ENCODE results near the gene GGACT. TPM values are rescaled to one million over a fixed set of nuclear protein-coding genes. Genes with fewer than 3 reads are reported as not detected.

GGACT gene
- total RNA-seq, 1 experiment from 2014 or later = 1.8 TPM

DNA sequence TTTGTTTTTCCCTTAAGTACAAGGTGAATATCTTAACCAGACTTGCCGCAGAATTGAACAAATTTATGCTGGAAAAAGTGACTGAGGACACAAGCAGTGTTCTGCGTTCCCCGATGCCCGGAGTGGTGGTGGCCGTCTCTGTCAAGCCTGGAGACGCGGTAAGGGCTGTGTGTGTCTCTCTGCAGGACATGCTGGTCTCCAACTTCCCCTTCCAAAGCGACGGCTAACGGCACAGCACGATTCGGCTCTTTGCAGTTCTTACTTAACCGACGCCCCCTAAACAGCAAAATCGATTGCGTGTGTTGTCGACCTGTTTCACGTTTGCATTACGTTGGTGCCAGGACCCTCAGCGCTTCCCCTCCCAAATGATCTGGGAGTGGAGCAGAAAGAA is 73.2 kb downstream of the GGACT start:
- no peak for DNase-seq (ENCODE audit: low read depth in 1 of 2, low spot score in 2 of 2)
- H3K9me3 ChIP-seq (replicated peaks) = no peaks in the 10 kb centered on the region
- H3K27ac ChIP-seq = no peak overlapping the region
- H3K36me3 ChIP-seq = no peaks in the 10 kb centered on the region
- no peaks in the 10 kb centered on the region for H3K27me3 ChIP-seq (replicated peaks)
- no peak overlapping the region for H3K4me3 ChIP-seq
- H3K4me1 ChIP-seq (replicated peaks) = peaks cover 13% of the 10 kb centered on the region

DNA sequence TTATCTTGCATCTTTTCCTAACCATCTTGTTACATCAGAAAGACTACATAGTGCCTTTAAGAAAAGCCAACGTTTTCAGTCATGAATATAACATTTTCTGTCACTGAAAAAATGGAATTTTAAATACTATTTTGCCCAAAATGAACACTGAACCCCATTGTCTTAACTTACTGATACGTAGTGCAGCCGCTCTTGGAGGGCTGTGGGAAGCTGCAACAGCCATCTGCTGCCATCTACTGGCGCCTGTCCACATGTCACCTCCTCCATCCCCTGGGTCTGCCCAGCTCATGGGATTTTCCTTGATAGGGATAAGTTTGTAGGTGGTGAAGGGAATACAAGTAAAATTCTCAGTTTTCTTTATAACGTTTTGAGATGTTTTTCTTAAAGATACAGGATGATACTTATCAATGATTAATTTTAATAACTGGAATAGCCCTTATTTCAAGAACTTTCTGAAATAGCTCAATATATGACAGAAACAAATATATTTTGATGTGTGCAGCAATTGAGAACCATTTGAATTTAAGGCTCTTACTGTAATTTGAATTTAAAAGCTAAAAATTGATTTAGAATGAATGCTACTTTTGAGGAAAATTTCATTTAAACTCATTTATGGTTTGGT is 73.7 kb downstream of the GGACT start:
- Histone ChIP-seq H3K27me3 (replicated peaks) (no peaks in the 10 kb centered on the region), H3K4me1 (replicated peaks) (peaks cover 13% of the 10 kb centered on the region), H3K4me3 (no peak overlapping the region), H3K27ac (no peak overlapping the region), H3K36me3 (no peaks in the 10 kb centered on the region), H3K9me3 (replicated peaks) (no peaks in the 10 kb centered on the region)
- peak; percentile 51 to 59 for DNase-seq (ENCODE audit: low read depth in 1 of 2, low spot score in 2 of 2)

DNA sequence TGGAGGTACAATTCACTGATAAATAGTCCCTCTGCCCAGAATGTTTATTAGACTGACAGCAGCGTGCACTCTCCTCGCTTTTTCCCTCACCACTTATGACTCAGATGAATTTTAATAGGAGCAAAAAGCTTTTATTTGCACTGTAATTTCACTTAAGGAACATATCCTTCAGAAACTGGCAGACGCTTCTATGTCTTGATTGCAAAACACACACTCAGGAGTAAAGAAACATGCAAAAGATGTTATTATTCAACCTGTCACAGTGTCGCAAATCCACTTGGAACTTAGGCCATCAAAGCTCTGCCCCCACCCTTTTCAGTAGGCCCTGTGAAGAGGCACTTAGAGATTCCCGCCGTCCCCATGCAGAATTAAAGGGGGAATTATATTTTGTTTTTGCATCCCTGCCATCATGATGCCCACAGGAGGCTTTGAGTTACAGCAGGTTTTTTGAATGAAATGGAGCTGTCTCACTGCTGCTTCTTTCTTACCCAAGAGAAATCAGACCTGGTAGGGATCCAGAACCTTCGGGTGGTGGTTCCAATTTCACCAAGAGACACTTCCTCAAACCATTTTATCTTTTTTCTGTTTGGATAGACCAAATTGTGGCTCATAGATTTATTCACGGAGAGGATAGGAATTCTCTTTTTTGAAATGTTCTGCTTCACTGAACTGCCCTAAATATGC is 74.5 kb downstream of the GGACT start:
- H3K27ac ChIP-seq = no peak overlapping the region
- peaks cover 13% of the 10 kb centered on the region for H3K4me1 ChIP-seq (replicated peaks)
- DNase-seq (ENCODE audit: low read depth in 1 of 2, low spot score in 2 of 2) = no peak
- H3K9me3 ChIP-seq (replicated peaks) = no peaks in the 10 kb centered on the region
- no peaks in the 10 kb centered on the region for H3K36me3 ChIP-seq
- no peak overlapping the region for H3K4me3 ChIP-seq
- H3K27me3 ChIP-seq (replicated peaks) = no peaks in the 10 kb centered on the region

DNA sequence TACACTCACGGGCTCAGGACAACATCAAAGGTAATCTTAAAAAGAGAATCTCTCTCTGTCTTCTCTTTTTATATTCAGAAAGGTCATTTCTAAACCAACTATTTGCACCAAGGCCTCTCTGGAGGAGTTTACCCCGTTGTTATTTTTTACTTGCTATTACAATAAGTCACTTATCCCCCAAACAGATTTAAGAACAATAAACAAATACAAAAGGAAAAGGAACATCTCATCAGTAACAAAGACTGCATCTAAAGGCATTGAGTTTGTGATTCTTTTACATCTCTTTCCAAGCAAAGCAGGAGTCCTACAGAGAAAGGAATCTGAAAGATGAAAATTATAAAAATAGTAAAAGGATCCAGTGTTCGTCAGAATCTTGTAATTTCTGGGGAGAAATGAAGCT is 75.4 kb downstream of the GGACT start:
- H3K4me3 ChIP-seq = no peak overlapping the region
- DNase-seq (ENCODE audit: low read depth in 1 of 2, low spot score in 2 of 2) = no peak
- no peaks in the 10 kb centered on the region for H3K9me3 ChIP-seq (replicated peaks)
- H3K36me3 ChIP-seq = no peaks in the 10 kb centered on the region
- H3K27ac ChIP-seq = no peak overlapping the region
- H3K4me1 ChIP-seq (replicated peaks) = peaks cover 13% of the 10 kb centered on the region
- no peaks in the 10 kb centered on the region for H3K27me3 ChIP-seq (replicated peaks)

DNA sequence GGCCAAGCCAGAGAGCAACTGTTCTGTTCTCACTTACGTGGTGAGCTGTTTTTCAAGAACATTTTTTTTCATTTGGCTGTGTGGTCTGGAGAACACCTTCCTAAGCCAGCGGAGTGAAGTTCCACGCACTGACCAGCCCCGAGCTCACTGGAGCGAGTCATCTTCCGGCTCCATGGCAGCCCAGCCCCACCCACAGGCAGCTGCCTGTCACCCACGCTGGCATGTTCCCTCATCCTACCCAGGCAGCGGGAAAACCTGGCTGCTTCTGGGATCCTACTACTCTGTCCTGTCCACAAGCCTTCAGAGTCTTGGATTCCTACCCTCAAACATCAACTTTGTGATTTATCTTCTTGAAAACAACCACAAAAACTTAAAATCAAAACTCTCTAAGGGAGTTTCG is 76.2 kb downstream of the GGACT start:
- peak; percentile 3 to 55 for DNase-seq (ENCODE audit: low read depth in 1 of 2, low spot score in 2 of 2)
- H3K4me3 ChIP-seq = no peak overlapping the region
- H3K27me3 ChIP-seq (replicated peaks) = no peaks in the 10 kb centered on the region
- no peaks in the 10 kb centered on the region for H3K9me3 ChIP-seq (replicated peaks)
- H3K4me1 ChIP-seq (replicated peaks) = peaks cover 13% of the 10 kb centered on the region
- H3K27ac ChIP-seq = no peak overlapping the region
- no peaks in the 10 kb centered on the region for H3K36me3 ChIP-seq

DNA sequence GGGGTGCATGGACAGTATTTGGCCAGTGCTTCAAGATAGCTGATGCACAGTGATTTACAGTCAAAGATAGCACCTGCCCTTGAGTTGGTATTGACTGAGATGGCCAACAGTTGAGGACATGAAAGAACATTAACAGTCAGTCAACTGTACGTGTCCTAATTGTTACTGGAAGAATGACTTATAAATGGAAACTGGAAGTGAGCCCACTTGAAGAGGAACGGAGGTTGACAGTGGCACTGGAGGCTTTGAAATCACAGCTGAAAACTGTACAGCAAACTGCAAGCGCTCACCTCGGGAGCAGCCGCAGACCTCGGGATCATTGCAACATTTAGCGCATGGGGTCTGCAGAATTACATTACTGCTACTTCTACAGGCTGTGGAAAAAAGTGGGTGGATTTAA is 77.1 kb downstream of the GGACT start:
- Histone ChIP-seq H3K4me1 (replicated peaks) (peaks cover 13% of the 10 kb centered on the region), H3K9me3 (replicated peaks) (no peaks in the 10 kb centered on the region), H3K4me3 (no peak overlapping the region), H3K36me3 (no peaks in the 10 kb centered on the region), H3K27ac (no peak overlapping the region), H3K27me3 (replicated peaks) (no peaks in the 10 kb centered on the region)
- no peak for DNase-seq (ENCODE audit: low read depth in 1 of 2, low spot score in 2 of 2)

DNA sequence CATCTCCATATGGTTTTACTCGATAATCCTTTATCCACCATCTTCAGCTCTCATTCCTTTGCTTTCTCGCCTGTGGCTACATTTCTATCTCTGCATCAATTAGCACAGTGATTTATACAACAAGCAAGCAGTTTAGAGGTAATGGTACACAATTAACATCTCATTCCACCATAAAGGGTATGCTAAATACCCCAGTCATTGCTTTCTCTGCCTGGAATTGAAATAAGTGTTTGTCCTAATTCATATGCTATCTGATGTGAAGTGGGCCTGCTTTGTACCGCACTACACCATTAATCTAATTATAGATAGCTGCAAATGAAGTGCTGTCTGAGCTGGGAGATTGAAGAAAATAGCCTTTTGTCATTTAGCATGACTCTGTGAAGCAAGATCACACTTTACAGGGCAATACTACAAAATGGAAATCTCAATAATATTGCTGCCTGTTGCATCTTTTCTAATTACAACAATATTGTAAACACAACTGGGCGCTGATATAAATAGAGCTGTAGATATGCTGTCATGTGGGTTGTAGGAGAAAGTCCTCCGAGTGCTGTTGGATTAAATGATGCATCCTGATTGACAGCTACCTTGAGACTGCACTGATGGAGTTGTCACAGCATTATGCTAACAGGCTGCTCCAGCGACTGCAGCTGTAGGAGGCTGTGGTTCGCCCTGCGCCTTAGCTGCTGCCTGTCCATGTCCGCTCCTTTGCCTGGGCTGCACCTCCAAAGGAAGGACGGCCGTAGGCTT is 78.2 kb downstream of the GGACT start:
- DNase-seq (ENCODE audit: low read depth in 1 of 2, low spot score in 2 of 2) = no peak
- H3K9me3 ChIP-seq (replicated peaks) = no peaks in the 10 kb centered on the region
- H3K27me3 ChIP-seq (replicated peaks) = no peaks in the 10 kb centered on the region
- peaks cover 13% of the 10 kb centered on the region for H3K4me1 ChIP-seq (replicated peaks)
- no peak overlapping the region for H3K4me3 ChIP-seq
- H3K27ac ChIP-seq = no peak overlapping the region
- H3K36me3 ChIP-seq = no peaks in the 10 kb centered on the region

DNA sequence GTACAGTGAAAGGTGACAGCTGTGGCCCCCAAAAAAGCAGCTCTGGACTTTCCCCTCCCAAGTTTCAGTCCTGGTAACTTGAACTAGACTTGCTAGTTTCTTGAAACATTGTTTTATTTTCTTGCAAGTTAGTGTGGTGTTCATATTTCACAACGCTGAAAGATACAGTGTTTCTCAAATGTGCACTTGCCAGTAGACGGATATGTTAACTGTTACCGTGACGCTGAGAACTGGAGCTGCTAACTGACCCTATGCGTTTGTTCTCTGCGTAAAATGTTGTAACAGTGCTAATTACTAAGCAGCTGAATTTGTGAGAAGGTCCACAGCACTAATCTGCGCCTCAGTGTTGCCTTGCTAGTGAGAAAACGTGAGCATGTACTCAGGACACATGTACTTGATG is 79.6 kb downstream of the GGACT start:
- Histone ChIP-seq H3K4me3 (no peak overlapping the region), H3K9me3 (replicated peaks) (no peaks in the 10 kb centered on the region), H3K4me1 (replicated peaks) (peaks cover 10% of the 10 kb centered on the region), H3K27ac (no peak overlapping the region), H3K36me3 (no peaks in the 10 kb centered on the region), H3K27me3 (replicated peaks) (no peaks in the 10 kb centered on the region)
- no peak for DNase-seq (ENCODE audit: low read depth in 1 of 2, low spot score in 2 of 2)

DNA sequence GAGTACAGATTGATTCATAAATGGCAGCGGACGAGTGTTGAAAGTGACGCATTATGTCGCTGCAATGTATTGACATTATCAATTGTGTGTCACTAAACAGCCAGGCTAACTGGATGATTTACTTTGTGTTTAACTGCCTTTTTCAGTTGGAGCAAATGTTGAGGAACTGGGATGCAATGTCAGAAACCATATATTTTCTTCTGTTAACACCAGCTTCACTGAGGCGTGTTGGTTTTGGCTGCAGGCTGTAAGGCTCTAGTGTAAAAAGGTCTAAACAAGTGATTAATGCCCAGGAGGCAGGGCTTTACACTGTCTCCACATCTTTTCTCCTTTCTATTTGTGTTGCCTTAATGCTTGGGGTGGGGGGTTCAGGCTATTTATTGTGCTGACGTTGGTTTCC is 80.1 kb downstream of the GGACT start:
- no peaks in the 10 kb centered on the region for H3K9me3 ChIP-seq (replicated peaks)
- DNase-seq (ENCODE audit: low read depth in 1 of 2, low spot score in 2 of 2) = no peak

DNA sequence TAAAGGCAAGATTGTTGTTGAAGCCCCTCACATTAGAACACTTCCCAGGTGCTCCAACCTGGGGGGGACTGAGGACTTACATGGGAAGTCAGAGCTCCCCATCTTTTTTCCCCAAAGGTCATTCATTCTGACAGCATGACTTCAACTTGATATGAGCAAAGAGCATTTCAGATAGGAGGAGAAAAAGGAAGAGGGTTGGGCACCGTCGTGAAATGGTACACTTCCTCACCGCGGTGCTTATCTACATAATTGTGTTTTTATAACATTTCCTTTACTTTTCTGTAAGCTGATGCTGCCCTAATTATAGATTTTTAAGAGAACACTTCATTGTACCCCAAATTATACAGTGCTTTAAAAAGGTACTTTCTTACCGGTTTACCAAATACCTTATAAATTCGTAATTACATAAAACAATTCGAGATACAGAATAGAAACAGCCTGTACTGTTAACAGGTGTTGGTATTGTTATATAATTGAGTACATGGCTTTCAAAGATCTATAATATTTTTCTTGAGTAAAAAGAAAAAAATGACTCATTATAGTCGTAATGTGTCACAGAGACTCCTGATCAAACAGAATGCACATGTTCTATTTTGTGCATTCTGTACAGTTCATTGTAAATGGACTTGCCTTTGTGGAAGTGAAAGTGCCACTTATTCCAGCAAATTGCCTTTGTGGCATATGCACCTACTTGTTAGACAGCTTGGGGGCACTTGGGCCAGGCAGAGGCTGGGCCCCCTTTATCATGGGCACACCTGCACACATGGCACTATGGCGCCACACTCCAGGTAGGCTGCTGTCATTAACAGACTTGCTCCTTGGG is 81.8 kb downstream of the GGACT start:
- Histone ChIP-seq H3K9me3 (replicated peaks) (no peaks in the 10 kb centered on the region), H3K36me3 (no peaks in the 10 kb centered on the region), H3K27ac (no peak overlapping the region), H3K27me3 (replicated peaks) (no peaks in the 10 kb centered on the region), H3K4me3 (no peak overlapping the region), H3K4me1 (replicated peaks) (no peaks in the 10 kb centered on the region)
- DNase-seq (ENCODE audit: low read depth in 1 of 2, low spot score in 2 of 2) = no peak

More for the DNA sequence above, 80.1 kb downstream of the GGACT start:
- Histone ChIP-seq H3K36me3 (no peaks in the 10 kb centered on the region), H3K27me3 (replicated peaks) (no peaks in the 10 kb centered on the region), H3K27ac (no peak overlapping the region), H3K4me1 (replicated peaks) (peaks cover 10% of the 10 kb centered on the region), H3K4me3 (no peak overlapping the region)

DNA sequence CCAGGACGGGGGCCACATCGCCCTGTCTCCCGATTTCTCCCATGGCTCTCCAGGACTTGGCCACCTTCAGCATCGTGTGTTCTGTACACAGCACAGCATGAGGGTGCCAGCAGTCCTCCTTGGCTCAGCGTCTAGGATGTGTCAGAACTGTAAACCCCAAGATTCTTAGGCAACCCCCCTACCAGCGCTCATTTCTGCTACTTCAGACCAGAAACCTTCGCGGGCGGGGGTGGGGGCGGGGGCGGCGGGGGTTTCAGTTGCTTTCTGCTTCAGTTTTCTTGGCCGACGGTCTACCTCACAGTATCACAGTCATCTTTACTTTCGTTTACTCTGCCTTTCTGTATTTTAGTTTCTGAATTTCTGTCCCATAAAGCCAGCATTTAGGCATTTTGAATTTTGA is 82.4 kb downstream of the GGACT start:
- no peak for DNase-seq (ENCODE audit: low read depth in 1 of 2, low spot score in 2 of 2)
- no peaks in the 10 kb centered on the region for H3K27me3 ChIP-seq (replicated peaks)
- no peaks in the 10 kb centered on the region for H3K4me1 ChIP-seq (replicated peaks)
- H3K36me3 ChIP-seq = no peaks in the 10 kb centered on the region
- H3K4me3 ChIP-seq = no peak overlapping the region
- H3K9me3 ChIP-seq (replicated peaks) = no peaks in the 10 kb centered on the region
- no peak overlapping the region for H3K27ac ChIP-seq

DNA sequence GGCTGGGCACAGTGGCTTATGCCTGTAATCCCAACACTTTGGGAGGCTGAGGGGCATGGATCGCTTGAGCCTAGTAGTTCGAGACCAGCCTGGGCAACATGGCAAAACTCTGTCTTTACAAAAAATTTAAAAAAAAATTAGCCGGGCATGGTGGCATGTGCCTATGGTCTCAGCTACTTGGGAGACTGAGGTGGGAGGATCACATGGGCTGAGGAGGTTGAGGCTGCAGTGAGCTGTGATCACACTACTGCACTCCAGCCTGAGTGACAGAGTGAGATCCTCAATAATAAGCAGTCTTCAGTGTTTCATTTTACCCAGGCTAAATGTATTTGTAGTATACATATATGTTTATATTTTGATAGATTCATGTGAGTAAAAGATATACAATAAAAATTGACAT is 85.0 kb downstream of the GGACT start:
- H3K4me3 ChIP-seq = no peak overlapping the region
- no peaks in the 10 kb centered on the region for H3K36me3 ChIP-seq
- no peak overlapping the region for H3K27ac ChIP-seq
- no peaks in the 10 kb centered on the region for H3K9me3 ChIP-seq (replicated peaks)
- no peaks in the 10 kb centered on the region for H3K27me3 ChIP-seq (replicated peaks)
- no peaks in the 10 kb centered on the region for H3K4me1 ChIP-seq (replicated peaks)
- DNase-seq (ENCODE audit: low read depth in 1 of 2, low spot score in 2 of 2) = no peak

DNA sequence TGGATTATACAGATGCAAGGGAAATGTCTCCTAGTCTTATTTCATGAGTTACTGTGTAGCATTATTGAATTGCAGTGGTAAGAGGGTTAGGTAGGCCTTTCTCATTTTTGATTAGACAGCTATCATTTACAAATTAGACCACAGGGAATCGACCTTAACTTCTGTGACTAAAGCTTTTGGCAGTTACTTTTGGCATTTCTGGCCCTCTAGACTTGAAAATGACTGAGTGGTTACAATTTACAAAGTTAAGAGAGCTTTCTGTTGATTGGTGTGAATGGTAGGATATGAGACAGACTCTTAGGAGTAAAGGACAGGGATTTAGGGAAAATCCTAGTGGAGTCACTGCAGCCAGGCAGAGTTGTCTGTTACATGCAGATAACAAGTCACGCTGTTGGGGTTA is 86.1 kb downstream of the GGACT start:
- no peaks in the 10 kb centered on the region for H3K36me3 ChIP-seq
- H3K27me3 ChIP-seq (replicated peaks) = no peaks in the 10 kb centered on the region
- no peaks in the 10 kb centered on the region for H3K4me1 ChIP-seq (replicated peaks)
- no peak for DNase-seq (ENCODE audit: low read depth in 1 of 2, low spot score in 2 of 2)
- H3K9me3 ChIP-seq (replicated peaks) = no peaks in the 10 kb centered on the region
- no peak overlapping the region for H3K4me3 ChIP-seq
- no peak overlapping the region for H3K27ac ChIP-seq

DNA sequence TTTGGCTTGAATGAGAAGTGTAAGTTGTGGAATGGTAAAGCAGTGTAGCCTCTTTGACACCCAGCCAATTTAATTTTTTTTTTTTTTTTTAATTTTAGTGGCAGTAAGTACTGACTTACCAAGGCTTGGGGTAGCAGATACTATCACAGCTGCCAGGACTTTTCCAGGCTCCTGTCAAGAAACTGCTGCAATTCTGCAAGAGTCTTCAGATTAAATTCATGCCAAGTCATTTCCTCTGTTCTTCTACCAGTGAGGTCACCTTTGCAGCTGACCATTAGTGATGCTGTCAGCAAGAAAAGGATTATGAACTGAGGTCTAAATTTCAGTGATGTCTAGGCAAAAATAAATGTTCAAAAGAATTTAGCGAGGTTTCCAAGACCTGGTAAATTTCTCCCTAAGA is 91.2 kb downstream of the GGACT start:
- no peaks in the 10 kb centered on the region for H3K4me1 ChIP-seq (replicated peaks)
- no peak overlapping the region for H3K4me3 ChIP-seq
- H3K36me3 ChIP-seq = no peaks in the 10 kb centered on the region
- H3K9me3 ChIP-seq (replicated peaks) = no peaks in the 10 kb centered on the region
- no peaks in the 10 kb centered on the region for H3K27me3 ChIP-seq (replicated peaks)
- no peak for DNase-seq (ENCODE audit: low read depth in 1 of 2, low spot score in 2 of 2)
- H3K27ac ChIP-seq = no peak overlapping the region
